ENCODE results near the gene CPSF2. TPM values are rescaled to one million over a fixed set of nuclear protein-coding genes. Genes with fewer than 3 reads are reported as not detected.

CPSF2 gene
- total and polyA plus RNA-seq, 2 of the 13 experiments (the other 11 are each of a cell fraction or from before 2014, with no cell fraction given) = 14.3 to 67.9 TPM

DNA sequence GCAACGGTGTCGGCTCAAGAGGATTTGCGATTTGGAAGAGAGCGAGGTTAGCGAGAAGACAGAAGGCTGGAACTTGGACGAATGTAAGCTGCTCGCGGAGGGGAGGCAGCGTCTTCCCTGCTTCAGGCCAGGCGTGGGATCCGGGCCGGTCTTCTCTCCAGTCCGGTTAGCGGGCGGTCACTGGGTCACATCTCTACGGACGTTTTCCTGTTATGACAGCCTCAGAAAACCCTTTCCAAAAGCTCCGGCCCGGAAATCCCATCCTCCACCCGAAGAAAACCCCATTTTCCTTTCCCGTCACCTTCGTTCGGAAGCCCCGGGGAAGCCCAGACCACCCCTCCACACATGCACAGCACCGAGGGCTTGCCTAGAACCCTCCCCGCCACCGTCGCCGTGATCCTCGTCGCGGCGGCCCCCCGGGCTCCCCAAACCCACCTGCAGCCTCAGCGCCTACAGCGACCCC is 531 bp upstream of the CPSF2 start (continued):
- no peak for TF ChIP-seq HNF4G (IDR thresholded peaks at IDR 0.05; ENCODE audit: borderline replicate concordance, low read depth, low read length)
- no peak for TF ChIP-seq HNF4G (CRISPR knock-in tag; IDR thresholded peaks at IDR 0.05; ENCODE audit: borderline replicate concordance, low read depth)
- TF ChIP-seq MTA1 (CRISPR knock-in tag; IDR thresholded peaks at IDR 0.05; ENCODE audit: borderline replicate concordance) = 0 out of 2 replicates have a peak, but pooled peaks have one; percentile 13
- TF ChIP-seq CREBL2 (CRISPR knock-in tag; IDR thresholded peaks at IDR 0.05; ENCODE audit: borderline replicate concordance) = no peak
- TF ChIP-seq RFXAP (CRISPR knock-in tag; IDR thresholded peaks at IDR 0.05; ENCODE audit: borderline replicate concordance) = no peak
- no peak for TF ChIP-seq ATM (IDR thresholded peaks at IDR 0.05; ENCODE audit: borderline replicate concordance)
- TF ChIP-seq POLR2AphosphoS2 (IDR thresholded peaks at IDR 0.05; ENCODE audit: low read depth, low read length) = no peak
- TF ChIP-seq MTF2 (CRISPR knock-in tag; IDR thresholded peaks at IDR 0.05; ENCODE audit: borderline replicate concordance) = no peak
- no peak for TF ChIP-seq CHCHD3 (CRISPR knock-in tag; IDR thresholded peaks at IDR 0.05)
- TF ChIP-seq RAD51 (IDR thresholded peaks at IDR 0.05; ENCODE audit: borderline replicate concordance) = no peak
- no peak for TF ChIP-seq DMAP1 (CRISPR knock-in tag; IDR thresholded peaks at IDR 0.05)
- no peak for TF ChIP-seq PCBP1 (IDR thresholded peaks at IDR 0.05; ENCODE audit: borderline replicate concordance, low read depth, low read length)
- TF ChIP-seq CBFB (CRISPR knock-in tag; IDR thresholded peaks at IDR 0.05) = no peak
- TF ChIP-seq REXO4 (CRISPR knock-in tag; IDR thresholded peaks at IDR 0.05; ENCODE audit: borderline replicate concordance) = 0 out of 2 replicates have a peak, but pooled peaks have one; percentile 27
- TF ChIP-seq GABPB1 (CRISPR knock-in tag; IDR thresholded peaks at IDR 0.05) = no peak
- no peak for TF ChIP-seq WIZ (CRISPR knock-in tag; IDR thresholded peaks at IDR 0.05)
- TF ChIP-seq ZNF138 (CRISPR knock-in tag; IDR thresholded peaks at IDR 0.05; ENCODE audit: low read depth) = no peak
- 0 out of 2 replicates have a peak, but pooled peaks have one; percentile 45 for TF ChIP-seq ARID2 (CRISPR knock-in tag; IDR thresholded peaks at IDR 0.05; ENCODE audit: borderline replicate concordance)
- TF ChIP-seq, protein P1, sequence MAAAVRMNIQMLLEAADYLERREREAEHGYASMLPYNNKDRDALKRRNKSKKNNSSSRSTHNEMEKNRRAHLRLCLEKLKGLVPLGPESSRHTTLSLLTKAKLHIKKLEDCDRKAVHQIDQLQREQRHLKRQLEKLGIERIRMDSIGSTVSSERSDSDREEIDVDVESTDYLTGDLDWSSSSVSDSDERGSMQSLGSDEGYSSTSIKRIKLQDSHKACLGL (CRISPR knock-in tag; IDR thresholded peaks at IDR 0.05) = no peak
- TF ChIP-seq, protein P2, sequence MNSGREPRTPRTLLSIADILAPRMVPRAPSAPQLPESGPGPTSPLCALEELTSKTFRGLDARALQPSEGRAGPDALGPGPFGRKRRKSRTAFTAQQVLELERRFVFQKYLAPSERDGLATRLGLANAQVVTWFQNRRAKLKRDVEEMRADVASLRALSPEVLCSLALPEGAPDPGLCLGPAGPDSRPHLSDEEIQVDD (CRISPR knock-in tag; IDR thresholded peaks at IDR 0.05; ENCODE audit: borderline replicate concordance) = no peak
- TF ChIP-seq EHMT2 (IDR thresholded peaks at IDR 0.05; ENCODE audit: borderline replicate concordance, low read depth, low read length) = no peak
- no peak for TF ChIP-seq SP1 (IDR thresholded peaks at IDR 0.05)
- no peak for TF ChIP-seq SP1 (CRISPR knock-in tag; IDR thresholded peaks at IDR 0.05)
- TF ChIP-seq, protein P3, sequence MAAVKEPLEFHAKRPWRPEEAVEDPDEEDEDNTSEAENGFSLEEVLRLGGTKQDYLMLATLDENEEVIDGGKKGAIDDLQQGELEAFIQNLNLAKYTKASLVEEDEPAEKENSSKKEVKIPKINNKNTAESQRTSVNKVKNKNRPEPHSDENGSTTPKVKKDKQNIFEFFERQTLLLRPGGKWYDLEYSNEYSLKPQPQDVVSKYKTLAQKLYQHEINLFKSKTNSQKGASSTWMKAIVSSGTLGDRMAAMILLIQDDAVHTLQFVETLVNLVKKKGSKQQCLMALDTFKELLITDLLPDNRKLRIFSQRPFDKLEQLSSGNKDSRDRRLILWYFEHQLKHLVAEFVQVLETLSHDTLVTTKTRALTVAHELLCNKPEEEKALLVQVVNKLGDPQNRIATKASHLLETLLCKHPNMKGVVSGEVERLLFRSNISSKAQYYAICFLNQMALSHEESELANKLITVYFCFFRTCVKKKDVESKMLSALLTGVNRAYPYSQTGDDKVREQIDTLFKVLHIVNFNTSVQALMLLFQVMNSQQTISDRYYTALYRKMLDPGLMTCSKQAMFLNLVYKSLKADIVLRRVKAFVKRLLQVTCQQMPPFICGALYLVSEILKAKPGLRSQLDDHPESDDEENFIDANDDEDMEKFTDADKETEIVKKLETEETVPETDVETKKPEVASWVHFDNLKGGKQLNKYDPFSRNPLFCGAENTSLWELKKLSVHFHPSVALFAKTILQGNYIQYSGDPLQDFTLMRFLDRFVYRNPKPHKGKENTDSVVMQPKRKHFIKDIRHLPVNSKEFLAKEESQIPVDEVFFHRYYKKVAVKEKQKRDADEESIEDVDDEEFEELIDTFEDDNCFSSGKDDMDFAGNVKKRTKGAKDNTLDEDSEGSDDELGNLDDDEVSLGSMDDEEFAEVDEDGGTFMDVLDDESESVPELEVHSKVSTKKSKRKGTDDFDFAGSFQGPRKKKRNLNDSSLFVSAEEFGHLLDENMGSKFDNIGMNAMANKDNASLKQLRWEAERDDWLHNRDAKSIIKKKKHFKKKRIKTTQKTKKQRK (IDR thresholded peaks at IDR 0.05; ENCODE audit: low read length) = no peak
- TF ChIP-seq, protein P4, sequence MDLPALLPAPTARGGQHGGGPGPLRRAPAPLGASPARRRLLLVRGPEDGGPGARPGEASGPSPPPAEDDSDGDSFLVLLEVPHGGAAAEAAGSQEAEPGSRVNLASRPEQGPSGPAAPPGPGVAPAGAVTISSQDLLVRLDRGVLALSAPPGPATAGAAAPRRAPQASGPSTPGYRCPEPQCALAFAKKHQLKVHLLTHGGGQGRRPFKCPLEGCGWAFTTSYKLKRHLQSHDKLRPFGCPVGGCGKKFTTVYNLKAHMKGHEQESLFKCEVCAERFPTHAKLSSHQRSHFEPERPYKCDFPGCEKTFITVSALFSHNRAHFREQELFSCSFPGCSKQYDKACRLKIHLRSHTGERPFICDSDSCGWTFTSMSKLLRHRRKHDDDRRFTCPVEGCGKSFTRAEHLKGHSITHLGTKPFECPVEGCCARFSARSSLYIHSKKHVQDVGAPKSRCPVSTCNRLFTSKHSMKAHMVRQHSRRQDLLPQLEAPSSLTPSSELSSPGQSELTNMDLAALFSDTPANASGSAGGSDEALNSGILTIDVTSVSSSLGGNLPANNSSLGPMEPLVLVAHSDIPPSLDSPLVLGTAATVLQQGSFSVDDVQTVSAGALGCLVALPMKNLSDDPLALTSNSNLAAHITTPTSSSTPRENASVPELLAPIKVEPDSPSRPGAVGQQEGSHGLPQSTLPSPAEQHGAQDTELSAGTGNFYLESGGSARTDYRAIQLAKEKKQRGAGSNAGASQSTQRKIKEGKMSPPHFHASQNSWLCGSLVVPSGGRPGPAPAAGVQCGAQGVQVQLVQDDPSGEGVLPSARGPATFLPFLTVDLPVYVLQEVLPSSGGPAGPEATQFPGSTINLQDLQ (CRISPR knock-in tag; IDR thresholded peaks at IDR 0.05) = no peak
- no peak for TF ChIP-seq ZSCAN22 (CRISPR knock-in tag; IDR thresholded peaks at IDR 0.05)
